ENCODE measurements around the gene RABL2A.
"Not testable (repeated sequence)": the region's sequence is repeated elsewhere in the genome, so short reads cannot be mapped to it uniquely, and the experiment has no call there.

Gene RABL2A

GRCh38 chr2:113677330-113677729 is 50.3 kb downstream of the RABL2A start:
- no peak for DNase-seq (ENCODE audit: low read depth)
- TF ChIP-seq CTCF (IDR thresholded peaks at IDR 0.05; ENCODE audit: low read depth, low read length, missing control alignments), result no peak
- no peak overlapping the region for H3K4me3 ChIP-seq (ENCODE audit: low read depth, low read length)

- no peak for DNase-seq (ENCODE audit: low read depth)
- TF ChIP-seq CTCF (IDR thresholded peaks at IDR 0.05; ENCODE audit: low read depth, low read length, missing control alignments), result no peak
- no peak overlapping the region for H3K4me3 ChIP-seq (ENCODE audit: low read depth, low read length)
These were observed 52.4 kb downstream of the RABL2A start for GRCh38 chr2:113679457-113679856.

GRCh38 chr2:113685471-113685870 is 58.4 kb downstream of the RABL2A start:
- H3K4me3 ChIP-seq (ENCODE audit: low read depth, low read length), result no peak overlapping the region
- no peak for TF ChIP-seq CTCF (IDR thresholded peaks at IDR 0.05; ENCODE audit: low read depth, low read length, missing control alignments)
- DNase-seq (ENCODE audit: low read depth), result no peak

- TF ChIP-seq CTCF (IDR thresholded peaks at IDR 0.05; ENCODE audit: low read depth, low read length, missing control alignments), result no peak
- DNase-seq (ENCODE audit: low read depth), result no peak
- H3K4me3 ChIP-seq (ENCODE audit: low read depth, low read length), result no peak overlapping the region
These were observed 59.5 kb downstream of the RABL2A start for GRCh38 chr2:113686537-113686936.

GRCh38 chr2:113690871-113691270 is 63.8 kb downstream of the RABL2A start:
- not testable (repeated sequence) for DNase-seq (ENCODE audit: low read depth); H3K4me3 ChIP-seq (ENCODE audit: low read depth, low read length)
